Activated B cell treated with CpG ODN at 0.5 μM for 24 hours (primary cell): ENCODE results near the gene MGLL. TPM values are rescaled to one million over a fixed set of nuclear protein-coding genes. Genes with fewer than 3 reads are reported as not detected.

Experiments used
- ATAC-seq: fragments of 200-7000 bp; cut with Tn5 transposase; one replicate; pipeline ENCODE4 v1.10.0; 2021; ENCODE audit warnings: low read depth, mild to moderate bottlenecking, moderate library complexity
- CTCF ChIA-PET: fragments of 350-600 bp; sonication (Branson Sonifier 250); formaldehyde crosslinking; loops from one replicate; lab custom pipeline; 2021; ENCODE audit warnings: antibody characterized with exemption; lab: Charles Lee
- POLR2A ChIA-PET: fragments of 350-600 bp; sonication (Branson Sonifier 250); formaldehyde crosslinking; loops from one replicate; lab custom pipeline; 2021; ENCODE audit warnings: antibody characterized with exemption; lab: Charles Lee
- DNase-seq: peaks from one replicate; pipeline ENCODE4 v3.0.0; 2022
- H3K27ac Mint-ChIP-seq: one replicate; pipeline ENCODE4 v1.8.0; 2020; ENCODE audit warnings: mixed read lengths
- H3K27me3 Mint-ChIP-seq: one replicate; pipeline ENCODE4 v1.8.0; 2021; ENCODE audit warnings: mixed read lengths
- H3K36me3 Mint-ChIP-seq: one replicate; pipeline ENCODE4 v1.8.0; 2021; ENCODE audit warnings: low read depth, mixed read lengths
- H3K4me1 Mint-ChIP-seq: one replicate; pipeline ENCODE4 v1.8.0; 2021; ENCODE audit warnings: mixed read lengths
- H3K4me3 Mint-ChIP-seq: one replicate; pipeline ENCODE4 v1.8.0; 2020; ENCODE audit warnings: mild to moderate bottlenecking, mixed read lengths
- H3K9me3 Mint-ChIP-seq: one replicate; pipeline ENCODE4 v1.8.0; 2020; ENCODE audit warnings: mixed read lengths
- CTCF ChIP-seq: fragments of 200-600 bp; IDR thresholded peaks from one replicate; pipeline ENCODE4 v1.8.0; 2022; ENCODE audit warnings: antibody characterized with exemption, mild to moderate bottlenecking
- intact Hi-C: fragments of 100-400 bp; cut with micrococcal nuclease; formaldehyde crosslinking; loops from one replicate; pipeline ENCODE4 v1.15.1; 2024
- total RNA-seq: library from RNA; stranded (reverse); gene quantifications from 2 replicates; pipeline ENCODE4 v1.2.3, GENCODE V29; 2022

MGLL gene
- total RNA-seq, 1 donor from 2014 or later = 19.1 TPM

GRCh38 chr3:127777332-127777731 lies 45.0 kb downstream of the MGLL start:
- intact Hi-C loops = loop anchor here (2.0 kb wide), 1 partner anchor 15 kb away; no protein-coding TSS in a partner anchor
- Mint-ChIP-seq H3K36me3 (peaks cover 2% of the 10 kb centered on the region), H3K9me3 (peaks cover 9% of the 10 kb centered on the region), H3K4me3 (no peak overlapping the region), H3K27ac (no peak overlapping the region), H3K27me3 (no peaks in the 10 kb centered on the region), H3K4me1 (peaks cover 47% of the 10 kb centered on the region)
- ChIA-PET CTCF (no interaction called here), POLR2A (no interaction called here)
- ATAC-seq (no peak), DNase-seq (no peak)
- TF ChIP-seq CTCF = no peak

- intact Hi-C loops = loop anchor here (2.0 kb wide), 1 partner anchor 14 kb away; no protein-coding TSS in a partner anchor
- peaks cover 2% of the 10 kb centered on the region for H3K36me3 Mint-ChIP-seq
- H3K4me1 Mint-ChIP-seq = peaks cover 47% of the 10 kb centered on the region
- DNase-seq = no peak
- no peak overlapping the region for H3K4me3 Mint-ChIP-seq
- H3K27ac Mint-ChIP-seq = peak overlapping the region; percentile 60
- no peak for ATAC-seq
- ChIA-PET CTCF (no interaction called here), POLR2A (interaction anchor here (1.2 kb wide), 1 partner anchor 14 kb away, joined by 3 read pairs; no protein-coding TSS in a partner anchor)
- no peak for TF ChIP-seq CTCF
- peaks cover 9% of the 10 kb centered on the region for H3K9me3 Mint-ChIP-seq
- H3K27me3 Mint-ChIP-seq = no peaks in the 10 kb centered on the region
Observed at GRCh38 chr3:127776347-127776746, 46.0 kb downstream of the MGLL start.

GRCh38 chr3:127775398-127776109 lies 46.8 kb downstream of the MGLL start:
- Mint-ChIP-seq H3K4me1 (peaks cover 47% of the 10 kb centered on the region), H3K4me3 (peak overlapping the region; percentile 73), H3K27ac (peak overlapping the region; percentile 60), H3K36me3 (peaks cover 2% of the 10 kb centered on the region), H3K27me3 (no peaks in the 10 kb centered on the region), H3K9me3 (peaks cover 9% of the 10 kb centered on the region)
- ChIA-PET CTCF (no interaction called here), POLR2A (interaction anchor here (1.1 to 1.2 kb wide), 2 partner anchors 11 to 13 kb away, joined by 3 read pairs; no protein-coding TSS in a partner anchor)
- ATAC-seq (peak; percentile 53), DNase-seq (no peak)
- TF ChIP-seq CTCF = no peak
- intact Hi-C loops = loop anchor here (2.0 kb wide), 1 partner anchor 13 kb away; no protein-coding TSS in a partner anchor

- ATAC-seq = no peak
- Mint-ChIP-seq H3K9me3 (peaks cover 9% of the 10 kb centered on the region), H3K4me1 (peaks cover 41% of the 10 kb centered on the region), H3K27me3 (no peaks in the 10 kb centered on the region), H3K36me3 (peaks cover 1% of the 10 kb centered on the region), H3K27ac (peak overlapping the region; percentile 60), H3K4me3 (peak overlapping the region; percentile 29)
- POLR2A ChIA-PET = no interaction called here
- intact Hi-C loops = no loop called here
- CTCF ChIA-PET = no interaction called here
- TF ChIP-seq CTCF = no peak
- no peak for DNase-seq
Observed at GRCh38 chr3:127774647-127775046, 47.7 kb downstream of the MGLL start.

- Mint-ChIP-seq H3K9me3 (peaks cover 9% of the 10 kb centered on the region), H3K4me3 (no peak overlapping the region), H3K36me3 (peaks cover under 1% of the 10 kb centered on the region), H3K27ac (no peak overlapping the region), H3K27me3 (no peaks in the 10 kb centered on the region), H3K4me1 (peaks cover 39% of the 10 kb centered on the region)
- ChIA-PET CTCF (no interaction called here), POLR2A (no interaction called here)
- intact Hi-C loops = no loop called here
- DNase-seq = no peak
- no peak for ATAC-seq
- TF ChIP-seq CTCF = no peak
Observed at GRCh38 chr3:127773752-127774395, 48.4 kb downstream of the MGLL start.
